GM20000 (cell line): ENCODE results near the gene DNLZ.

Experiments
- DNase-seq: peaks from one replicate; pipeline ENCODE4 v3.0.0; 2012; ENCODE audit warnings: low spot score
- TF ChIP-seq, protein P1 (sequence below): IDR thresholded peaks from 2 replicates; pipeline ENCODE4 v1.5.1; 2012; ENCODE audit warnings: mild to moderate bottlenecking, control low read depth; ENCODE audit errors: extremely low read depth, missing control alignments

DNLZ gene

DNA sequence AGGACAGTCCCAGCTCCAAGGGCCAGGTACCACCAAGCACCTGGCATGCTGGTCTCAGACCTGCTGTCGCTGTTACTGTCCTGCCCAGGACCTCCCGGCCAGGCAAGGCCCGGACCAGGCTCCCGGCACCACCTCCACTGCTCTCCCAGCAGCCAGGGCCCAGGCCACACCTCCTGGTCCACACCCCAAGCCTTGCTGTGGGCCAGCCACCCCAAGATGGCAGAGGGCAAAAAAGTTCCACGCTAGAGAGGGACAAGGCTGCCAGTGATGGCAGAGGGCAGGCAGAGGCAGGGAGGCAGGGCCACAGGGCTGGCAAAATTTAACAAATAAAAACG is 1.1 kb downstream of the DNLZ start:
- TF ChIP-seq, protein P1, sequence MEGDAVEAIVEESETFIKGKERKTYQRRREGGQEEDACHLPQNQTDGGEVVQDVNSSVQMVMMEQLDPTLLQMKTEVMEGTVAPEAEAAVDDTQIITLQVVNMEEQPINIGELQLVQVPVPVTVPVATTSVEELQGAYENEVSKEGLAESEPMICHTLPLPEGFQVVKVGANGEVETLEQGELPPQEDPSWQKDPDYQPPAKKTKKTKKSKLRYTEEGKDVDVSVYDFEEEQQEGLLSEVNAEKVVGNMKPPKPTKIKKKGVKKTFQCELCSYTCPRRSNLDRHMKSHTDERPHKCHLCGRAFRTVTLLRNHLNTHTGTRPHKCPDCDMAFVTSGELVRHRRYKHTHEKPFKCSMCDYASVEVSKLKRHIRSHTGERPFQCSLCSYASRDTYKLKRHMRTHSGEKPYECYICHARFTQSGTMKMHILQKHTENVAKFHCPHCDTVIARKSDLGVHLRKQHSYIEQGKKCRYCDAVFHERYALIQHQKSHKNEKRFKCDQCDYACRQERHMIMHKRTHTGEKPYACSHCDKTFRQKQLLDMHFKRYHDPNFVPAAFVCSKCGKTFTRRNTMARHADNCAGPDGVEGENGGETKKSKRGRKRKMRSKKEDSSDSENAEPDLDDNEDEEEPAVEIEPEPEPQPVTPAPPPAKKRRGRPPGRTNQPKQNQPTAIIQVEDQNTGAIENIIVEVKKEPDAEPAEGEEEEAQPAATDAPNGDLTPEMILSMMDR = no peak

DNA sequence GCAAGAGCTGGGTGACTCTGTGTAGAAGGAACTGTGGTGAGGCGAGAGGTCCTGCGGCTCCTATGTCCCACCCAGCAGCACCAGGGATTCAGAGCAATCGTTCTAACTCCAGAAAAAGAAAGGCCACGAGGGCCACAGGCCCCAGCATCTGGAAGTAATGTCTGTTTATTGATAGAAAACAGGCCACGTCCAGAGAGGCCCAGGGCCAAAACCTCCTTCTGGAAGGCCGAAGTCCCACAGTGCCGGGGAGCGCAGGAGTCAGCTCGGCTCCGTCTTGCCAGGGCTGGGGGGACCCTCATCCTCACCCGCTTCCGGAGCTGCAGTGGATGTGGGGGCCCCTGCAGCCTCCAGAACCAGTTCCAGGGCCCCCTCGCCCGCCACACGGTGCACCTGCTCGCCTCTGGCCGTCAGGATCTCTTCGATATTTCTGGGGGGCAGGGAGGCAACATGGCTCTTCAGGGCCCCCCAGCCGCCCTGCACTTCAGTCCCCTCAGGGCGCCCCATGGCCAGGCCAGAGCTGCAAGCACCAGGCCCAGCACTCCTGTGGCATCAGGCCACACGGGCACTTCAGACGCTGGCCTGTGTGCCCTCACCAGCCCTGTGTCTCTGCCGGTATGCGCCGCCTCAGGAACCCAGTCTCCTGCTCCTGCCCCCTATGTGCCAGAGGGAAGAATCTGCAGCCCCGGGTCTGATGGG is 1.6 kb downstream of the DNLZ start:
- TF ChIP-seq, protein P1 = no peak

More for the DNA sequence above, 1.1 kb downstream of the DNLZ start:
- DNase-seq = no peak

DNA sequence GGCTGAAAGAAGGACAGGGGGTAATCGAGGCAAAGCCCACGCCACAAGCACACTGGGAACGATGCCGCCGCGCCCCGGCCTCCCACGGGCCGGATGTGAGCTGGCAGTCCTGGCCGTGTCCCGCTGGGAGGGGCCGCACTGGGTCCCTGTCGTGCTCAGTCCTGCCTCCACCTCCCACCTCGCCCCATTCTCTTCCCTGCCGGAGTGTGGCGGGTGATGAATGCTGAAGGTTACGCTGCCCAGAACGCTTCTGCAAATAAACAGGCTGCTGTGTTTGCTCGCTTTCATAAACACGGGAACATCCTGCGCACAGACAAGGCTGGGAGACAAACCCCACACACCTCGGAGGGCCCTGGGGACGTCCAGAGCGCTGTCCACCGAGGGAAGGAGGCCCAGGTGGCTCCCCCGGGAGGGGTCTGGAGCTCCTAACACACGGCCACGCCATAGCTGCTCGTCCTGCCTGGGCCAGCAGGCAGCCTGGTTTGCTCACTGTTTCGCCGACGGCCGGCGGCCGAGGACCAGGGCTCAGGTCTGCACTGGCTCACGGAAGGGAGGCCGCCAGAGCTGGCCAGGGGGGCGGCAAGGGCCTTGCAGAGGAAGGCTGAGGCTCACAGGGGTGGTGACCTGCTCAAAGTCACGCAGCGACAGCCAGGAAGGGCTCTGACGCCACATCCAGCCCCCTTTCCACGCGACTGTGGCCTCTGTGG is 2.3 kb downstream of the DNLZ start:
- TF ChIP-seq, protein P1 = no peak
- no peak for DNase-seq

More for the DNA sequence above, 1.6 kb downstream of the DNLZ start:
- DNase-seq = no peak

DNA sequence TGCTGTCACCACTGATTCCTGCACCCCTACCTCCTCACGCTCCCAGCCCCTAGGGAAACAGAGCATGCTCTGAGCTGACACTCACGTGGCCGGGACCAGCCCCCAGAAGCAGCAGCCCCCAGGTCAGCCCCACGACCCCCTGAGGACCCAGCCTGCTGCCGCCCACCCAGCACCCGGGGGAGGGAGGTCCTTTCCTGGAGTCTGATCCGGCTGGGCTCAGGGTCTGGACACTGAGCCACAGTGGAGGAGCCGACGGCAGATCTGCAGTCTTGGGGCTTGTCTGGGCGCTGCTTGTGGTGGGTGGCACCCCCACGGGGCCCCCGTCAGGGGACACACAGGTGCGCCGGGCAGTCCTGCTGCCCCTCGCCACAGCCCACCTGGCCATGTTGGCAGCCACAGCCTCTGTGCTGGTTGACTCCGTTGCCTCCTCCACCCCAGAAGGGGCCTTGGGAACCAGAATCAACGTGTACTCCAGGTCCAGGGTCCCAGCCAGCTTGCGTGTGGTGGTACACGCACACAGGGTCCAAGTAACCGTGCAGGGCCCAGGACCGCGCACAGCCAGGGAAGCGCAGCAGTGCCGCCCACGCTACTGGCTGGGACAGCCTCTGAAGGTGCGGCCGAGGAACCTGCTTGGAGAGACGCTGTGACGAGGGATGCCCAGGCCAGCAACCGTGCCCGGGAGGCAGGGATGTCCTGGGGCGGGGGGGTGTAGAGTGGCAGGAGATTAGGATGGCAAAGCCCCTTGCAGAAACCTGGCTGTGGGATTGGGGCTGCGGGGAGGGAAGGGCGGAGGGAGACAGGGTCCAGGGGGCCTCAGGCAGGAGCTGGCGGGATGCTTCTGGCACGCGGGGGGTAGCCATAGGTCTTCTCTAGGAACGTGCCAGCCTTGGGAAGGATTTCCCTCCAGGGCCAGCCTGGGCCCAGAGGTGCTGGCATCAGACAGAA is 3.5 kb downstream of the DNLZ start:
- DNase-seq = no peak
- TF ChIP-seq, protein P1 = no peak

DNA sequence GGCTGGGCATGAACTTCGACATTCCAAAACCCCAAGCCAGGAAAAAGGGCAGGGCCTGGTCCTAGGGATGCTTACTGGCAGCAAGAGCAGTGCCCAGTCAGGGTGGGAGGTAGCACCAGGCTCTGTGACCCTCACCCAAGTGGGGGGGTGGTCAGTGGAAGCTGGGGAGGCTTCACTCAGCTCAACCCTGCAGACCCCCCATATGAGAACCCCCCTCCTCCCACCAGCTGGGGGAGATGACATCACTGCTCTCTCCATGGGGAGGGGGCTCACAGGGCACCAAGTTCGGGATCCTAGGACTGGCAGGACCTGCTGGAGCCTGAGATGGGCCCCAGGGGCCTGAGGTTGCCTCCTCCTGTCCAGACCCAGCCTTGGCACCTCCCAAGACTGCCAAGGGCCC is 4.7 kb downstream of the DNLZ start:
- TF ChIP-seq, protein P1 = no peak
- DNase-seq = no peak

DNA sequence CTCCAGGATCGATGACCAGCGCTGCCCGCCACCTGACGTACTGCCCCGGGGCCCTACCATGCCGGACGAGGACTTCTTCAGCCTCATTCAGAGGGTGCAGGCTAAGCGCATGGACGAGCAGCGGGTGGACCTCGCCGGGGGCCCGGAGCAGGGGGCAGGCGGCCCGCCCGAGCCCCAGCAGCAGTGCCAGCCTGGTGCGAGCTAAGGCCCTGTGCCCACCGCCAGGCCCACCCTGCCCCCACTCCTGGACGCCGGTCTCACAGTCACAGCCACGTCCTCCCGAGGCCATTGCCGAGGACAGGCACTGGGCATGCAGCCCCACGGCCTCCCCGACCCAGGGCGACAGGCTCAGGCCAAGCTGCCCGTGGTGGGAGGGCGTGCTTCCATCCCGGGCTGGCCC is 5.5 kb downstream of the DNLZ start:
- no peak for DNase-seq
- TF ChIP-seq, protein P1 = no peak
